GM19193 (cell line): ENCODE data around the gene USP24.

Source experiments
- POLR2A ChIP-seq: IDR thresholded peaks from 4 replicates; pipeline ENCODE4 v1.6.1; 2011; ENCODE audit not compliant: insufficient read depth, insufficient read length; ENCODE audit errors: extremely low read depth

USP24 gene

GRCh38 chr1:55076356-55076755 lies 138.8 kb downstream of the USP24 start:
- TF ChIP-seq POLR2A, result no peak

DNA sequence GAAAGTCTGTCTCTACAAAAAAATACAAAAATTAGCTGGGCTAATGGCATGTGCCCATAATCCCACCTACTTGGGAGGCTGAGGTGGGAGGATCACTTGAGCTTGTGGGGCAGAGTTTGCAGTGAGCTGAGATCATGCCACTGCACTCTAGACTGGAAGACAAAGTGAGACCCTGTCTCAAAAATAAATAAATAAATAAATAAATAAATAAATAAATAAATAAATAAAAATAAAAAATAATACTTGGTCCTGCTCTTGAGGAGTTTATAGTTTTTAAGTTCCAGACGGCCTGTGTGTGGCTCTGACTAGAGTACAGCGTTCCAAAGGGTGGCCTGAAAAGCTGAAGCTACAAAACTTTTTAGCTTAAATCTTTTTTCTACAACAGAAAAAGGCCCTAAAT lies 140.7 kb downstream of the USP24 start:
- no peak for TF ChIP-seq POLR2A

DNA sequence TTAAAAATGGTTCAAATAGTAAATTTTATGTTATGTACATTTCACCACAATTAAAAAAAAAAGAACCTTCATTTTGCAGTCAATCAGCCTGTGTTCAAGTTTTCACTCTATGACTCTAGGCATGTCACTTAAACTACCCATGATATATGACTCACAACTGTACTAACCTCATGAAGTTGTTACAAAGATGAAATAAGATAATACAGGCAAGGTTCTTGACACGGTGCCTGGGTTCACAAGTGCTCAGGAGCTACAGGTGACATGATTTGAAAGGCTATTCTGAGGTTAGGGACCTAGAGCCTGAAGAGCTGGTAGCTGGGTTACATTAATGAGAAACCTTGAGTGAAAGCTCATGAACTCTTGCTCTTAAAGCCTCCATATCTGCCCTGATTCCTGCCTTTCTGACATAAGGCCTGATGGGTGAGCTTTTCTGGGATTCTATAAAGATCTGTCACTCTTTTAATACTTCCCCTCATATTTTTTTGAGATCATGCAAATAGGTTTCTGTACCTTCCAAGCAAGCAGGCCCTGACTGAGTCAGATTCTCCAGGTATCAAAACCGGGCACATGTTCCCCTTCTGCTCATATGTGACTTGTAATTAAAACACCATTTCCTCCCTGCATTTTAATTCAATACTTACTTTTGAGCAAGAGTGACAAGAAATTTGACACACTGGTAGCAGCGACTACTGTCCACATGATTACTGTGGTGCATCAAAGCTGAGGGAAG lies 141.8 kb downstream of the USP24 start:
- no peak for TF ChIP-seq POLR2A

GRCh38 chr1:55071477-55071876 lies 143.7 kb downstream of the USP24 start:
- TF ChIP-seq POLR2A, result no peak

DNA sequence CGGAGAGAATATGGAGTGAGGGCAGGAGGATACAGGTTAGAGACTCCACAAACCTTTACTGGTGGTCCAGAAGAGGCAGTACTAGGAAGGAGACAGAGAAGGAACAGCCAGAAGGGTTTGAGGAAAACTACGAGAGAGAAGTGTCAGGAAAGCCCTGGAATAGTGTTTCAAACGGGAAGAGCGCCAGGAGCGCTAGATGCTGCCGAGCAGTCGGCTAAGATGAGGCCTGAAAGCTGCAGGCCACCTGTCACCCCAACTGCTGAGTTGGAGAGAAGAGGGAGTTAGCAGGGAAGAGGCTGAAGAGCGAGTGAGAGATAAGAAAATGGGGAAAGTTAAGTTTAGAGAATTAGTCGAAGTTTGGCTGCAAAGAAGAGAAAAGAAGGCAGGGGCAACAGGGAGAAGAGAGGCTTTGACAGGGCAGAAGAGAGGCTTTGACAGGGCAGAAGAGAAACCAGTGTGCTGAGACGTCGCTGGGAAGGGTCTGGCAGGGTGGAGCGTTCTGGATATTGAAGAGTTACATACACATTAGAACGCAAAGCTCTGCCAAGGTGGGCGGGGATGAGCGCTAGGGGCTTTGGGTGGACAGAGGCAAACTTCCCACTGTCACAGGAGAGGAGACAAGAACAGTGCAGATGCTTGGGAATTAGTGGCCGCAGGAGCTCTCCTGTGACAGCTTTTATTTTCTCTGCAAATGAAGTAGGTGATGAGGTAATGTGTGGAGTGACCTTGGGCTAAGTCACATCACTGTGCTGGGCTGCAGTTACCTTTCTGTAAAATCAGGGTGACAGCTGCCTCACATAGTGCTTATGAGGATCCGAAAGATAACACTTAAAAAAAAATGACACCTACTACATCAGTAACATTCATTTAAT lies 144.6 kb downstream of the USP24 start:
- no peak for TF ChIP-seq POLR2A

GRCh38 chr1:55069280-55069679 lies 145.9 kb downstream of the USP24 start:
- TF ChIP-seq POLR2A, result no peak

DNA sequence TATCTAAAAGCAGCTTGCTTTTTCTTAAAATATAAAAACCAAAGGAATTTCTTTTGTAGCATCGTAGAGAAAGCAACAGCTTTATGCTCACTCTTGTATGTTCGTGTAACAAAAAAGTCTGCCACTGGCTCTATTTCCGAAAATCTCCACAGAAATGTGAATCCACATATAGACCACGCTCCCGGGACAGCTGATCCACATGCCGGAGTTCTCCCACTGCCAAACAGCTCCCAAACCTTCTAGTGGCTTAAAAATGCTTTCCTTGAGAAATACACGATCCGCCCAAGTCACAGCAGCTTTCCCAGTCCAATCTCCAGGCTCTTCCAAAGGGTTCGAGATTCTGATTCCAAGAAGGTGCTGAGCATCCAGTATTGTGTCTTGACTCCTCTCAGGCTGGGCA lies 146.5 kb downstream of the USP24 start:
- no peak for TF ChIP-seq POLR2A

DNA sequence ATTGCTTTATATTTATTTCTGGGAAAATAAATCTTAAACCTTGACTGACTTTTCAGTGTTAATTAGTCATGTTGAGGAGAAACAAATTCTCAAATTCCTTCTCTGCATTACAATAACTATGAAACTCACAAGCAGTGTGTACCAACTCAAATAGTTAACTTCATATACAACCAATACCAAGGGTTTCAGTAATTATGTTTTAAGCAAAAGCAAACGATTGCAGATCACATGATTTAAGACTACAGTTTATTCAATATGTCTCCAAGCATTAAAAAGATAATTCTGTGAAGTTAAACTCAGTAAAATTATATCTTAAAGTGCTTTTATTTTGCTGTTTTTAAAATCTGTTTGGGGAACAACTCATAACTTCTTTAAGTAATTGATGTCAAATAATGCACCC lies 147.2 kb downstream of the USP24 start:
- TF ChIP-seq POLR2A, result no peak

DNA sequence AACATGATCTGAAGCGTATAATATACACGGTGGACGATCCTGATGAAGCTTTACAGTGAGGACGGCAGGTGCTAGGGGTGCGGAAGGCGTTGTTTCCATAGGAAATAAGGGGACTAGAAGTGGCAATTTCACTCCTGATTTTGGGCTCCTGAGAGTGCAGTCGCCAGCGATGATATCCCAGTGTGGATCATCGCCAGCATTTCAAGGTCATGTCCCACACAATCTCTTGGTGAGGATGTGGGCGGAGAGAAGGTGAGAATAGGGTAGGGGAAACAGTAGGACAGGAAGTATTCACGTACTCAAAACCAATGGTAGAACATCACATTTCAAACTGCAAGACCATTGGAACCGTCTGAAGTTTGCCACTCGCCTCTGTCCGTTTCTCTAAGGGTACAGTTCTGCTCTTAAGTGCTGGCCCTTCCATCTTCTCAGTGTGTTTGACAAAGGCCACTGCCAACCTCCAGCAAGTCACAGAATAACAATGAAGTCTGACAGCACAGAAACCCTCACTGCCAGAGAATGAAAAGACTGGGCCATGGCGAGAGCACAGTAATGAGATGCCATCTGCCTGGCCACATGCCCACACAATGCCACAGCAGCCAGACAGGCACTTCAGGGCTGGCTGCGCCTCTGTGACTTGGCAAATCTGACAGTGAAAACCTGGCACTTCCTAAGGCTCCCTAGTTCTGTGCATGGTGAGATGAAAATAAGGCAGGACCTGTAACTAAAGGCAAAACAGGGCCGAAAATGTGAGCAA lies 148.0 kb downstream of the USP24 start:
- TF ChIP-seq POLR2A, result no peak

DNA sequence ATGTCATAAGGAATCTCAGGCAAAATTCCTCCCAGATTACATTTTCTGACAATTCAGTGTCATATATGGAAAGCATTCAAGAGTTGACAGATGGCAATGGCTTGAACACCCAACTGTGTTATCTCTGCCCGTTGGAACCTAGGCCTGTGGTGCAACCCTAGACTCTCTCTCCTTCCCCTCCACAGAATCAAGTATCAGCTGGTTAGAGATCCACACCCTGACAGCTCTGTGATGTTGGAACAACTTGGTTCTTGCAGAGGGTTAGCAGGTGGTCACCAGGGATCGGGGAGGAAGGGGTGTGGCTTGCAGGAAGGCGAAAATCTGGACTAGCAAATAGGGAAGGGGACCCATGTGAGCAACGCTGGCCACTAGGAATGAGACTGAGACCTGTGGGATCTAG lies 149.5 kb downstream of the USP24 start:
- no peak for TF ChIP-seq POLR2A

- TF ChIP-seq POLR2A, result no peak
Measured at GRCh38 chr1:55064861-55065263, 150.3 kb downstream of the USP24 start.

GRCh38 chr1:55064071-55064581 lies 151.0 kb downstream of the USP24 start:
- TF ChIP-seq POLR2A, result no peak

- no peak for TF ChIP-seq POLR2A
Measured at GRCh38 chr1:55063577-55063942, 151.6 kb downstream of the USP24 start.

- TF ChIP-seq POLR2A, result no peak
Measured at GRCh38 chr1:55062801-55063576, 152.2 kb downstream of the USP24 start.
